Glomerular endothelial cell (primary cell): ENCODE data around the gene SORL1-AS1.

ENCODE experiments used
- DNase-seq: peaks from one replicate; pipeline ENCODE4 v3.0.0-alpha.2; 2011; ENCODE audit warnings: low read depth, low spot score; ENCODE audit errors: extremely low read depth

Gene SORL1-AS1

GRCh38 chr11:121453589-121454299, 977 bp upstream of the SORL1-AS1 start:
- no peak for DNase-seq

DNA sequence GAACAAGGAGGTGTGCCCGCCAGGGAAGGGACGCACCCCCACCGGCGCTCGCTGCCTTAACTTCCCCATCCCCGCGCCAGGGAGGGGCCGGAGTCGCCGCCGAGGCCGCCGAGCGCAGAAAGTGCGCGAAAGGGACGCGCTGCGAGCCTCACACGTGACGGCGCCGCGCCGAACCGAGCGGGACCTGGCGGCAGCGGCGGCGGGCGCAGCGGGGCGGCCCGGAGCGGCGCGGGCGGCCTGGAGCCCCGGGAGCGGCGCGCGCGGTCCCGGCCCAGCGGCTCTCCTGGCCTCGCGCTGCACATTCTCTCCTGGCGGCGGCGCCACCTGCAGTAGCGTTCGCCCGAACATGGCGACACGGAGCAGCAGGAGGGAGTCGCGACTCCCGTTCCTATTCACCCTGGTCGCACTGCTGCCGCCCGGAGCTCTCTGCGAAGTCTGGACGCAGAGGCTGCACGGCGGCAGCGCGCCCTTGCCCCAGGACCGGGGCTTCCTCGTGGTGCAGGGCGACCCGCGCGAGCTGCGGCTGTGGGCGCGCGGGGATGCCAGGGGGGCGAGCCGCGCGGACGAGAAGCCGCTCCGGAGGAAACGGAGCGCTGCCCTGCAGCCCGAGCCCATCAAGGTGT, 670 bp downstream of the SORL1-AS1 start, which contains the start of gene SORL1:
SORL1 (plus strand) TSS at position 329 of the 623 bp plus-strand sequence; CDS start at position 347, 18 bp downstream.
- no peak for DNase-seq

GRCh38 chr11:121451178-121451985, 1.4 kb downstream of the SORL1-AS1 start:
- no peak for DNase-seq

- DNase-seq = no peak
Observed at GRCh38 chr11:121450401-121450800, 2.4 kb downstream of the SORL1-AS1 start.

DNA sequence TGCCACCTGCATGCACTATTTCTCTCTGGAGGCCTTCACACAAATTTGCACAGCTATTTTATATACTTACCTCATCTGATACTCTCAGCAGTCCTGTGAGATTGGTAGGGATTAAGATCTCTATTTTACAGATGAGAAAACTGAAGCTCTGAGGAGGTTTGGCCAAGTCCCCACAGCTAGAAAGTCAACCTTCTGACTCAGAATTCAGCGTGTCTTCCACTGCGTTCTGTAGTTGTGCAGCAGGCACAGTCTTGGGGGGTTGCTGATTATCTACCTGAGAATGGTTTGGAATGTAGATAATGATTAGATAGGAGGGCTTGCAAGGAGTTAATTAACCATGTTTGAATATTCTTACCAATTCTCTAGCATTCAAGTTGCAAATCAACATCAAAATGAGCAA, 3.1 kb downstream of the SORL1-AS1 start:
- DNase-seq = no peak

DNA sequence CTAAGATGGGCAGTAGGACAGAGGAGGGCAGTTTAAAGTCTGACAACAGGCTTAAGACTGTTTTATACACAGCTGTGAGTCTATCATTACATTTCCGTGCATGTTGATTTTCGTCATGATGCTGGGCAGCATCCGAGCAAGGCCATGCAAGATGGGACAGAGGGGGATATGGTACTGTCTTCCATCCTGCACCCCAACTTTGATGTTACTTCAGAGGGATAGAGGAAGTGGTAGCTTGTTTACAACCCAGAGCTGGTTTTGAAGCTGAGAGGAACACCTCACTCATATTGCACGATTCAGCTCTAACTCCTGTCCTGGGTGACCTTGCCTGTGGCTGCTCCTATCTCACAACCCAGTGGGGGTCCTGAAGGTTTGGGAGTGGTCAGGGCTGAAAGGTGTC, 3.6 kb downstream of the SORL1-AS1 start:
- DNase-seq = no peak

DNA sequence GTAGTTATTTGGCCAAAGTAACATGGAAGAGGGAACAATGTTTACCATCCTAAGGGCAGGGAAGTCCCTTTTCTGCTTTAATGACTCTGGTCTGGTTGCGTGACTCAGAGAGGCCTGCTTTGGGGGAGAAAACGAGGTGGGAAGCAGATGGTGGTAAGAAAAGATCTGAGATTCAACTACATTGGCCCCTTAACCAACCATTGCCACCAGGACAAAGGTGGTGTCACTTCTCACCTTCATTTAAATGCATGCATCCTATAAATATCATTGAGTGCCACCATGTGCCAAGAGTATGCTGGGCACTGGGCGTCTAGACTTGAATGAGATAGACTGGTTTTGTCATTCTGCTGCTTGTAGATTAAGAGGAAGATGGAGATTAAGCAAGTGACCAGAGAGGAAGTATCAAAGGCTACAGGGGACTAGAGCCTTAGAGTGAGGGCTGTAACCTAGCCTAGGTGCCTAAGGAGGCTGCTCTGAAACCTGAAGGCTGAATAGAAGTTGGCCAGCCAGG, 4.3 kb downstream of the SORL1-AS1 start:
- DNase-seq = no peak

GRCh38 chr11:121448011-121448410, 4.8 kb downstream of the SORL1-AS1 start:
- no peak for DNase-seq

DNA sequence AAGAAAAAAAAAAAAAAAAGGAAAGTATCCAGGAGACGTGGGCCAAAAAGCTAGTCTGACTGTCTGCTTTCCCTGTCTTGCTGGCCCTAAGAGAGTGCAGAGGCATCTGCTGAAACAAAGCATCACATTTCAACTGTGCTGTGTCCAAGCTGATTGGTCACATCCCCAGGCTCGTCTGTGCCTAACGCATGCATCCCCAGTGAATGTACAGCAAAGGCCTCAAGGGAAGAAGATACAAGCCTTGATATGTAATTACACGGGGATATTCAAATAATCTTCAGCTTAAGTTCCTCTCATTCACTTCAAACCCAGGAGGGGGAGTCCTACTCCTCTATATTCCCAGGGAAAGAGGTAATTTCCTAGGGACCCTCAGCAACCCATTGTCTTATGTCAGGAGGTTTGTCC, 6.0 kb downstream of the SORL1-AS1 start:
- no peak for DNase-seq

- no peak for DNase-seq
Observed at GRCh38 chr11:121445071-121445768, 7.5 kb downstream of the SORL1-AS1 start.

- no peak for DNase-seq
Observed at GRCh38 chr11:121444526-121444925, 8.2 kb downstream of the SORL1-AS1 start.

DNA sequence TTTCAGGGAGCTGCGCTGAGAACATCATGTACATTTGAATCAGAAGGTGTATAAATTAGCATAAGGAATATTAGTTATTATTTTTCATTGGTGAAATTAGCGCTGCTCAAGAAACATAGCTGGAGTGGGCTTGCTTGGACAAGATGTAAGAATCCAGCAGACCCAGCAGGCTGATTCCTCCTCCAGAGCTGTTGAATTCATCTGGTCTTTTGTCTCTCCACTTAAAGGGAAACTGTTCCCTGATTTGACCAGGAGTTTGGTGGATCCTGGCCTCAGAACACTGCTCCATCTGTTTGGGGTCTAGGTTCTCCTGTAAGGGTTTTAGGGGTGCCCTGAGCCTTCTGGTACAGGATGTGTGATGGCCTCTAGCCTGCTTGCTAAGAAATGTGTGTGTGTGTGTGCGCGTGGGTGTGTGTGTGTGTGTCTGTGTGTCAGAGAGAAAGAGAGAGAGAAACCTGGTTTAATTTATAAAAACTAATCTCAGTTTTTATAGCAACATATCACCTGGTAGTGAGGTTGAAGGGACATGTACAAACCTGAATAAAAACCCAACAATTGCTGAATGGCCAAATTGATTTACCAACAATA, 9.0 kb downstream of the SORL1-AS1 start:
- no peak for DNase-seq

GRCh38 chr11:121441521-121441920, 11.2 kb downstream of the SORL1-AS1 start:
- no peak for DNase-seq

GRCh38 chr11:121439759-121440158, 13.0 kb downstream of the SORL1-AS1 start:
- DNase-seq = no peak

GRCh38 chr11:121439337-121439736, 13.4 kb downstream of the SORL1-AS1 start:
- DNase-seq = no peak

- DNase-seq = no peak
Observed at GRCh38 chr11:121437686-121438078, 15.1 kb downstream of the SORL1-AS1 start.

GRCh38 chr11:121437018-121437685, 15.6 kb downstream of the SORL1-AS1 start:
- no peak for DNase-seq

DNA sequence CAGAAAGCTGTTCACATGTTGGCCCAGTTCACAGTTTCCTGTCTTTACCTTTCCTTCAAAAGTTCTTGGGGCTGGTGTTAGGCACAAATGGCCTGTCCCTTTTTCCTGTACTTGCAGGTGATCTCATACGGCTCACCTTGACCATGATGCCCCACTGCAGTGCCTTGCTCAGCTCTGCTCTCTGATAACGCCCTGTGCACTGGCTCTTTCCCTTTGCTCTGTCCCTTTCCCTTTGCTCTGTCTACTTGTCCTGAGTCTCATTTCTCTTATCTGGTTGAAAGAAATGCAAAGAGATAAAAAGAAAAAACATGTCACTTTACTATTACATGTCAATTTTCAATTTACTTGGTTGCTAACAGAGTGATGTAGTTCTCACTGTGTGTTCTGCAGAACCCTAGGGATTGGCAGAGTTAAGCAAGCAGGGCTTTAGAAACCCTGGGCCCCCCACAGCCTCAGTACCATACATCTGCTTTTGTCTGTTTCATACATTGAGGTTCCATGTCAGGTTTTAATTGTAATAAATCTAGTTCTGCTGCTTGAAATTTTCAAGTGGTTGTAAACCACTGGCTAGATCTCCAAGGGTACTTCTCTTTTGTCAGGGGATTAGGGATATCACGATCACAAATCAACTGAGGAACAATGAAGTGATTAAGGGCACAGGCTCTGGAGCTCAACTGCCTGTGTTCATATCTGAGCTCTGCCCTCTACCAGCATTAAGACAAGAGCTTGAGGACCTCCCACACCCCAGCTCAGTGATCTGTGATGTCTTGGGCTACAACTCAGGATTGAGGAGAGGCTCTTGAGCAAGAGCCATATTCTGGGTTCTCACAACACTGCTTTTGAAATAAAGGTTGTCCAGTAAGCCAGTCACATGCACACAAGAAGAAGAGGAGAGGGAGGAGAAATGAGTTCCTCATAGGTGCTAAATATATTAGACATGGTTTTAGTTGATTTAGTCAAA, 16.9 kb downstream of the SORL1-AS1 start:
- no peak for DNase-seq

GRCh38 chr11:121435132-121435531, 17.6 kb downstream of the SORL1-AS1 start:
- no peak for DNase-seq
